GM10847 (cell line): ENCODE results near the gene LZTFL1.

Experiments
- POLR2A ChIP-seq: IDR thresholded peaks from 2 replicates; pipeline ENCODE4 v1.6.1; 2011; ENCODE audit not compliant: insufficient read length; ENCODE audit errors: extremely low read depth

Gene LZTFL1

DNA sequence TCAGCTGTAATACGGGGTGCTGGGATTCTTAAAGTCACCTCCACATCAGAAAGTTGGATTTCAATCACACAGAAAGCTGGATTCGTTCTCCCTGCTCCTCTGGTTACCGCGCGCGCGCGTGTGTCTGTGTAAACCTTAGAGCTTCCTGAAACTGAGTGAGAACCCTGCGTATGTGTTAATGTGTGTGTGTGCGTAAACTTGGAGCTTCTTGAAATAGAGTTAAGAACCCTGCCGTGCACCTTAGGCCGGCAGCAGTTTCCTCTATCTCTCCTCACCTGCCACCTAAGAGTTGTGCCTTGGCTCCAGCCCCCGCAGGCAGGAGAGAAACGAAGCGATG lies 531 bp downstream of the LZTFL1 start:
- TF ChIP-seq POLR2A: no peak

- TF ChIP-seq POLR2A: no peak
Measured at GRCh38 chr3:45838466-45838865, 3.5 kb downstream of the LZTFL1 start.

GRCh38 chr3:45832699-45833098 lies 9.2 kb downstream of the LZTFL1 start:
- TF ChIP-seq POLR2A: no peak

DNA sequence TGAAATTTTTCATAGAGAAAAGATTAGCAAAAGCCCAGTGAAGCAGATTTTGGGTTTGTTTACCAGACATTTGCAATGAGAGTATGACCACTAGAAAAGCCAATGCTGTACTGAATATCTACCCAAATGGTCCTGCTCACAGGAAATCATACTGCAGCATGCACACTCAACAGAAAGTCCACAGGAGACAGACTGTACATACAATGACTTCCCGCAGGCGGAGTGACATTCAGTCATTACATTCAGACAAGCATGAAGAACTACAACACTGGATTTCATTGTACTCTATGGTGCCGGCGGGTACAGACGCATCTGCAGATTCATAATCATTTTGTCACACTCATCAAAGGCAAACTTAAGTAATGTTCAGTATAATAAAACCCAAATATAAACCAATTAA lies 11.8 kb downstream of the LZTFL1 start:
- TF ChIP-seq POLR2A: no peak

- TF ChIP-seq POLR2A: no peak
Measured at GRCh38 chr3:45826908-45827307, 15.0 kb downstream of the LZTFL1 start.

GRCh38 chr3:45826321-45826720 lies 15.6 kb downstream of the LZTFL1 start:
- no peak for TF ChIP-seq POLR2A

- TF ChIP-seq POLR2A: no peak
Measured at GRCh38 chr3:45821127-45821526, 20.8 kb downstream of the LZTFL1 start.

DNA sequence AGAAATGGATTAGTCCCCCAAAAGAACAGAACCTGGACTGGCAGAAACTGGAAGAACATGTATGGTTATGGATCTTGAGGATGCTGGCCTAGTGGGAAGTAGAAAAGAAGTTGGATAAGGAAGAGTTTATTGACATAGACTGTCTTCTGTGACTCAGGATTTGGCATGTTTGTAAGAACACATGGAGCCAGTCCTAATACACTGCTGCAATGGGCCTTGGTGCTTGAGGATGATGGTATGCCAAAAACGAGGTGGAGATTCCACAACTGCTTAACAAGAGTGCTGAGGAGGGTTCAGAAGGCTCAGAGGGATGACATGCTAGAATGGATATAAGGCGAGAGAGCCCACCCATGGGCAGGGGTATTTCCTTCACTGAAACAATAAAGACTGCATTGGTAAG lies 22.4 kb downstream of the LZTFL1 start:
- TF ChIP-seq POLR2A: no peak

- no peak for TF ChIP-seq POLR2A
Measured at GRCh38 chr3:45817831-45818522, 23.9 kb downstream of the LZTFL1 start.

GRCh38 chr3:45816544-45816943 lies 25.4 kb downstream of the LZTFL1 start:
- no peak for TF ChIP-seq POLR2A

- no peak for TF ChIP-seq POLR2A
Measured at GRCh38 chr3:45814322-45814721, 27.6 kb downstream of the LZTFL1 start.

DNA sequence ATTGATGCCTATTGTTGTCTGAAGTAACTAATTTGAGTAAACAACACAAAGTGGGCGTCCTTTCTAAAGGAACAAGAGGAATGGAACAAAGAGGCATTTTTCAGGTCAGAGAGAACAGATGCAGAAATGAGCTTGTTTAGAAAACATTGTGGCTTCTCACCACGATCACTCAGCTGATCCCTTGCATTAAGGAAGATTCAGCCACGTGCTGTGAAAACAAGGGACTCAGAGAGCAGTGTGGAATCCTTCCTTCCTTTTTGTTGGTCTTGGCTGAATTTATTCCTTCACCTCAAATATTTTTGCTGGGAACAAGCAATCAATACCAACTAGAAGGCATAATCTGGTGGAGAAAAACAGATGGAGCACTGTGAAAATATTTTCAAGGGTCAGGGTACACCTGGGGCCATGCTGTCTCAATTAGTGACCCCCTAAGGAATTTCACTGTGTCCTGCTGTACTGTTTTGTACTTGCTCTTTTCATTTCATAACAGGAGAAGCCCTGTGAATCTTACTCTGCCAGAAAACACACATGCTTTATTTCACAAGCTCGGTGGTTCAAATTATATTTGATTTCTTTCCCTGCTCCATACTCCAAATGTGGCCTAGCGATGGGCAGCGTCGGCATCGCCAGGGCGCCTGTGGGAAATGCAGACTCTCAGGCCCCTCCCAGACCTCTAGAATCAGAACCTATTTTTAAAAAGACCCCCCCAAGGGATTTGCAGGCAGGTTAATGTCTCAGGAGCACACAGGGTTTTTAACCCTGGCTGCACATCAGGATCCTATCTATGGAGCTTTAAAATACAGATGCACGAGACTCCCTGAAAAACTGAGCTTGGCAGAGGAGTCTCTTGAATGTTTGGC lies 34.0 kb downstream of the LZTFL1 start:
- TF ChIP-seq POLR2A: no peak

- no peak for TF ChIP-seq POLR2A
Measured at GRCh38 chr3:45807133-45807532, 34.8 kb downstream of the LZTFL1 start.

DNA sequence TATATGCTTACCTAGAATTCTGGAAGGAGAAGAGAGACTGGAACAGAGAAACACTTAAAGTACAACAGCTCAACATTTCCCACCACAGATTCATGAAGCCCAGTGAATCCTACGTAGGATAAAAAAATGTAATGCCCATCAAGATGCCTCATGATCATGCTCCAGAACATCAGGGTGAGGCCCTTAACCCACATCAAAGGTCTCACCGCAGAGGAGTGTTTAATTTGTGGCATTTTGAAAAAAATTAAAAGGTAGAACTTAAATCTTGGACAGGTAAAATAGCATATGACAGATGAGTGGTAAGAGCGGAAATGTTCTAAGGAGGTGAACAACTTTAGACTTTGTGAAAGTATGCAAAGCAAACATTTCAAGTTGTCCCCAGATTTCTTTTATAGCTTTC lies 35.8 kb downstream of the LZTFL1 start:
- TF ChIP-seq POLR2A: no peak

DNA sequence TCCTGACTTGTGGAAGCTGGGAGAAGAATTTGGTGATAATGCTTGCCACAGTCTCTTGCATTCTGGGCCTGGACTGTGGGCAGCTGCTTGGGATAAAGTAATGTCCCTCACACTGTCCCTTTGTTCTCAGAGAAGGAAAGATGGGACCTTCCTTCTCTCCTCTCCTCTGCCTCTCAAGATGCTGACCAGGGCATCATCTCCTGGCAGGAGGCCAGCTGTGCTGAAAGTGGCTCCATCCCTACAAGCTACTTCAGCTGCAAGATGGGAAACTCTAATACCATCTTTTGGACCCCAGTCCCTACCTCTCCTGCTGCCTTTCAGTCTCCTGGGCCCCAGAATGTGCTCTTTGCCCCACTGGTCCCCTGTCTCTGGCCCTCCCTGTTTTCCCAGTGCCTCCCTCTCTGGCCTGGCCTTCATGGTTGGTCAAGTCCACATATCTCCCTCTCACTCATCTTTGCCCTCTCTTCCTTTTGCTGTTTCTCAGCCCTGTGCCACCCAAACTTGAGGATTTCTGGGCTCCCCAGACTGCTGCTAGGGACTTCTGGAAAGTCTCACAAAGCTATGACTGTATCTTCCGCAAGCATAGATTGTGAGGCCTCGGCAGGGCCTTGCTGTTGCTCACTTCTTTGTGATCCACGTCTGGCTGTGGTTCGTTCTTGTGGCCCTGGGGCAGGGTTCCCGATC lies 38.5 kb downstream of the LZTFL1 start:
- TF ChIP-seq POLR2A: no peak

DNA sequence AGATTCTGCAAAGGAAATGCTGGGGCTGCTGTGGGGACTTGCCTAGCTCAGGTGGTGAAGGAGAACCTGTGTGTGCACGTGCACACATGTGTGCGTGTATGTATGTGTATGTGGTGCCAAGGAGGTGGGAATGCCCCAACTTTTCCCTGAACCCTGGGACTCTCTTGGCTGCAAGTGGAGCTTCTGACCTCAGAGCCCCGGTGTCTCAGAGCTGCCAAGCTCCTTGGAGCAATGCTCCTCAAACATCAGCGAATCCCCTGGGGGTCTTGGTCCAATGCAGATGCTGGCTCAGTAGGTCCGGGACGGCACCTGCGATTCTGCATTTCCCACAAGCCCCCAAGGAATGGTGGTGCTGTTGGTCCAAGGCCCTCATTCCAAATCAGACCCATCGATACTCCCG lies 39.8 kb downstream of the LZTFL1 start:
- no peak for TF ChIP-seq POLR2A
